B cell (primary cell): ENCODE results near the gene AURKA. TPM values are rescaled to one million over a fixed set of nuclear protein-coding genes. Genes with fewer than 3 reads are reported as not detected.

Source experiments
- ATAC-seq: fragments of 200-7000 bp; cut with Tn5 transposase; one replicate; pipeline ENCODE4 v1.10.0; 2021; ENCODE audit warnings: low read depth, mild to moderate bottlenecking, moderate number of reproducible peaks, moderate library complexity
- CTCF ChIA-PET: fragments of 350-600 bp; sonication (Branson Sonifier 250); formaldehyde crosslinking; loops from one replicate; lab custom pipeline; 2021; ENCODE audit warnings: antibody characterized with exemption, inconsistent platforms; lab: Charles Lee
- POLR2A ChIA-PET: fragments of 350-600 bp; sonication (Branson Sonifier 250); formaldehyde crosslinking; loops from one replicate; lab custom pipeline; 2021; ENCODE audit warnings: antibody characterized with exemption; lab: Charles Lee
- DNase-seq: peaks from one replicate; pipeline ENCODE4 v3.0.0; 2013
- H2AFZ ChIP-seq: 2 replicates; pipeline ENCODE4 v1.6.1; 2012; ENCODE audit warnings: mild to moderate bottlenecking, low read depth, low read length; ENCODE audit not compliant: insufficient read depth, poor library complexity, severe bottlenecking
- H3K27ac ChIP-seq, 2 donors: 1 replicate in 1 of 2; 2 replicates in 1 of 2; pipeline ENCODE4 v1.5.1; 2012 to 2013; ENCODE audit warnings: low read length in 2 of 2, mild to moderate bottlenecking in 2 of 2, moderate library complexity in 1 of 2
- H3K27me3 ChIP-seq, 4 experiments: fragments of 200-600 bp in 1 of 4; sonication (generic) in 1 of 4; replicated peaks in 1 of 4; 1 replicate in 2 of 4; 2 replicates in 2 of 4; pipeline versions ENCODE4 v1.6.1 to v1.7.0; 2013 to 2016; ENCODE audit warnings: low read length in 3 of 4, mild to moderate bottlenecking in 2 of 4, mixed read lengths in 1 of 4, moderate library complexity in 1 of 4; ENCODE audit not compliant: insufficient read depth in 4 of 4, control insufficient read depth in 3 of 4; ENCODE audit errors: control extremely low read depth in 1 of 4
- H3K36me3 ChIP-seq, 2 experiments: replicated peaks in 1 of 2; 1 replicate in 1 of 2; 2 replicates in 1 of 2; pipeline versions ENCODE4 v1.6.1 to v1.7.1; 2013; ENCODE audit warnings: low read length in 1 of 2; ENCODE audit not compliant: insufficient read depth in 2 of 2, control insufficient read depth in 1 of 2; ENCODE audit errors: control extremely low read depth in 1 of 2, extremely low read depth in 1 of 2
- H3K4me1 ChIP-seq, 2 donors: fragments of 200-600 bp in 1 of 2; sonication (generic) in 1 of 2; 1 replicate in 1 of 2; 2 replicates in 1 of 2; pipeline versions ENCODE4 v1.5.1 to v1.6.1; 2013 to 2017; ENCODE audit warnings: low read length in 2 of 2; ENCODE audit not compliant: control insufficient read depth in 2 of 2, insufficient read depth in 2 of 2
- H3K4me2 ChIP-seq: replicated peaks from 2 replicates; pipeline ENCODE3; 2012; ENCODE audit warnings: mild to moderate bottlenecking, low read depth, low read length; ENCODE audit not compliant: poor library complexity, severe bottlenecking
- H3K4me3 ChIP-seq, 5 experiments: fragments of 200-600 bp in 1 of 5; sonication (generic) in 1 of 5; 1 replicate in 3 of 5; 2 replicates in 2 of 5; pipeline versions ENCODE4 v1.5.1 to v1.7.0; 2011 to 2016; ENCODE audit warnings: low read length in 4 of 5, mild to moderate bottlenecking in 4 of 5, low read depth in 2 of 5, control low read depth in 1 of 5, moderate library complexity in 1 of 5; ENCODE audit not compliant: insufficient read depth in 1 of 5; ENCODE audit errors: control extremely low read depth in 1 of 5, extremely low read depth in 1 of 5
- H3K79me2 ChIP-seq: fragments of 200-600 bp; sonication (generic); one replicate; pipeline ENCODE4 v1.6.0; 2016; ENCODE audit warnings: low read length; ENCODE audit not compliant: control insufficient read depth, insufficient read depth
- H3K9ac ChIP-seq: fragments of 200-600 bp; sonication (generic); 2 replicates; pipeline ENCODE4 v1.6.1; 2017; ENCODE audit warnings: mild to moderate bottlenecking, low read length, moderate library complexity
- H3K9me3 ChIP-seq, 3 donors: one replicate each; pipeline versions ENCODE4 v1.6.1 to v1.7.1; 2013; ENCODE audit warnings: low read length in 2 of 3; ENCODE audit not compliant: control insufficient read depth in 2 of 3, insufficient read depth in 1 of 3; ENCODE audit errors: control extremely low read depth in 1 of 3
- H4K20me1 ChIP-seq: 2 replicates; pipeline ENCODE4 v1.6.0; 2012; ENCODE audit warnings: mild to moderate bottlenecking, low read length; ENCODE audit not compliant: insufficient read depth, control insufficient read depth, poor library complexity, severe bottlenecking
- H3K27ac Mint-ChIP-seq: one replicate; pipeline ENCODE4 v1.8.0; 2021; ENCODE audit warnings: mixed read lengths
- H3K27me3 Mint-ChIP-seq: one replicate; pipeline ENCODE4 v1.8.0; 2021; ENCODE audit warnings: mixed read lengths
- H3K4me1 Mint-ChIP-seq: one replicate; pipeline ENCODE4 v1.8.0; 2021; ENCODE audit warnings: mixed read lengths
- H3K4me3 Mint-ChIP-seq: one replicate; pipeline ENCODE4 v1.8.0; 2021; ENCODE audit warnings: mixed read lengths
- H3K9me3 Mint-ChIP-seq: one replicate; pipeline ENCODE4 v1.8.0; 2022; ENCODE audit warnings: mixed read lengths; ENCODE audit not compliant: insufficient read depth
- CTCF ChIP-seq: fragments of 200-600 bp; IDR thresholded peaks from one replicate; pipeline ENCODE4 v1.8.0; 2022; ENCODE audit warnings: antibody characterized with exemption, mild to moderate bottlenecking
- EZH2 ChIP-seq: IDR thresholded peaks from 2 replicates; pipeline ENCODE4 v1.6.1; 2012; ENCODE audit warnings: borderline replicate concordance, low read depth, mild to moderate bottlenecking, moderate library complexity, low read length; ENCODE audit not compliant: insufficient read depth, poor library complexity, severe bottlenecking
- WGBS: methylation state at CpG from one replicate; pipeline ENCODE4 v1.1.5; 2013; ENCODE audit warnings: missing lambda C conversion rate; ENCODE audit not compliant: insufficient coverage; 5-methylcytosine and 5-hydroxymethylcytosine counted together
- intact Hi-C: fragments of 100-400 bp; cut with micrococcal nuclease; formaldehyde crosslinking; loops from one replicate; pipeline ENCODE4 v1.10.0; 2022
- polyA plus RNA-seq: library from polyadenylated mRNA; depleted of rRNA; stranded (reverse); fragments of >200 nt; gene quantifications from 2 replicates; pipeline ENCODE4 v1.2.3, GENCODE V29; 2012
- total RNA-seq, 2 donors: library from RNA; stranded (reverse); fragments of 120-200 nt in 1 of 2; gene quantifications; 1 replicate in 1 of 2; 2 replicates in 1 of 2; pipeline versions ENCODE4 v1.2.3 to v1.2.4, GENCODE V29; 2013 to 2022

AURKA gene
- total and polyA plus RNA-seq, 2 donors (not counting 1 experiment from before 2014, with no cell fraction given): 0.86 to 3.9 TPM

- DNase-seq: no peak
- H3K27me3 ChIP-seq: no peaks in the 10 kb centered on the region
- H3K4me3 ChIP-seq: no peak overlapping the region
- TF ChIP-seq EZH2: no peak
- no peak for TF ChIP-seq CTCF
- Mint-ChIP-seq H3K27ac (no peak overlapping the region), H3K27me3 (no peaks in the 10 kb centered on the region), H3K4me3 (no peak overlapping the region), H3K9me3 (no peaks in the 10 kb centered on the region), H3K4me1 (peaks cover 10% of the 10 kb centered on the region)
- H3K9me3 ChIP-seq: no peaks in the 10 kb centered on the region
- peaks cover 15 to 18% of the 10 kb centered on the region in 2 donors for H3K4me1 ChIP-seq
- H2AFZ ChIP-seq: no peak overlapping the region
- H3K36me3 ChIP-seq: peaks cover 0 to 2% of the 10 kb centered on the region in 2 experiments
- no peak overlapping the region for H3K9ac ChIP-seq
- H3K27ac ChIP-seq: no peak overlapping the region
- WGBS: 98% methylated on average over 4 of the region's 4 CpGs
- POLR2A ChIA-PET: no interaction called here
- intact Hi-C loops: no loop called here
- peaks cover 34% of the 10 kb centered on the region for H3K79me2 ChIP-seq
- CTCF ChIA-PET: no interaction called here
- no peaks in the 10 kb centered on the region for H4K20me1 ChIP-seq
- H3K4me2 ChIP-seq: no peak overlapping the region
- ATAC-seq: no peak
Observed at GRCh38 chr20:56388882-56389281, 3.1 kb downstream of the AURKA start.

- Mint-ChIP-seq H3K27ac (no peak overlapping the region), H3K9me3 (no peaks in the 10 kb centered on the region), H3K27me3 (no peaks in the 10 kb centered on the region), H3K4me1 (no peaks in the 10 kb centered on the region), H3K4me3 (no peak overlapping the region)
- intact Hi-C loops: no loop called here
- H3K9me3 ChIP-seq: no peaks in the 10 kb centered on the region
- 97% methylated on average over 6 of the region's 6 CpGs for WGBS
- H3K36me3 ChIP-seq: peaks cover 0 to 2% of the 10 kb centered on the region in 2 experiments
- DNase-seq (no peak), ATAC-seq (no peak)
- TF ChIP-seq CTCF (no peak), EZH2 (no peak)
- H3K4me1 ChIP-seq: peaks cover 3 to 5% of the 10 kb centered on the region in 2 donors
- no peak overlapping the region for H3K4me3 ChIP-seq
- CTCF ChIA-PET: interaction anchor here (1.2 kb wide), 1 partner anchor 20 kb away, joined by 3 read pairs; no protein-coding TSS in a partner anchor
- H3K27ac ChIP-seq: no peak overlapping the region
- H3K79me2 ChIP-seq: peaks cover 23% of the 10 kb centered on the region
- no peak overlapping the region for H2AFZ ChIP-seq
- POLR2A ChIA-PET: no interaction called here
- H3K9ac ChIP-seq: no peak overlapping the region
- H4K20me1 ChIP-seq: no peaks in the 10 kb centered on the region
- H3K27me3 ChIP-seq: no peaks in the 10 kb centered on the region
- H3K4me2 ChIP-seq: no peak overlapping the region
Observed at GRCh38 chr20:56386219-56386618, 5.8 kb downstream of the AURKA start.
